AG20443 (cell line): Measurements from ENCODE around the gene GOLGA6L4.
"Not testable (repeated sequence)": the region's sequence is repeated elsewhere in the genome, so short reads cannot be mapped to it uniquely, and the experiment has no call there.

Experiments
- DNase-seq: peaks from one replicate; pipeline ENCODE4 v3.0.0; 2012; ENCODE audit warnings: low spot score, mixed read lengths

Gene GOLGA6L4

GRCh38 chr15:84235573-84235972 is at the start of gene GOLGA6L4:
Gene GOLGA6L4, plus strand, starts transcription at chr15:84235773. Its CDS starts 62 bp downstream, at chr15:84235835.
- not testable (repeated sequence) for DNase-seq

GRCh38 chr15:84192982-84193381 is 42.6 kb upstream of the GOLGA6L4 start:
- not testable (repeated sequence) for DNase-seq

- DNase-seq: not testable (repeated sequence)
These were observed 40.0 kb upstream of the GOLGA6L4 start for GRCh38 chr15:84195603-84196002.

- not testable (repeated sequence) for DNase-seq
These were observed 38.9 kb upstream of the GOLGA6L4 start for GRCh38 chr15:84196530-84197188.

GRCh38 chr15:84199865-84200264 is 35.7 kb upstream of the GOLGA6L4 start:
- DNase-seq: not testable (repeated sequence)

- not testable (repeated sequence) for DNase-seq
These were observed 10.9 kb downstream of the GOLGA6L4 start for GRCh38 chr15:84246441-84246840.
